MM.1S (cell line): ENCODE measurements around the gene HPCA.

Experiments used
- DNase-seq: peaks from one replicate; pipeline ENCODE4 v3.0.0-alpha.2; 2015
- H2AFZ ChIP-seq: fragments of 300-600 bp; sonication (generic); 2 replicates; pipeline ENCODE4 v1.6.0; 2016; ENCODE audit warnings: antibody characterized with exemption, low read length
- H3F3A ChIP-seq: fragments of 300-600 bp; sonication (generic); 2 replicates; pipeline ENCODE4 v1.6.1; 2016; ENCODE audit warnings: mild to moderate bottlenecking, antibody characterized with exemption, low read length, moderate library complexity, mixed read lengths; ENCODE audit not compliant: insufficient read depth
- H3K27ac ChIP-seq: fragments of 300-600 bp; sonication (generic); 2 replicates; pipeline ENCODE4 v1.5.1; 2016; ENCODE audit warnings: mild to moderate bottlenecking, low read length
- H3K27me3 ChIP-seq: fragments of 300-600 bp; sonication (generic); replicated peaks from 2 replicates; pipeline ENCODE4 v1.6.0; 2016; ENCODE audit warnings: low read length; ENCODE audit not compliant: insufficient read depth
- H3K36me3 ChIP-seq: fragments of 300-600 bp; sonication (generic); replicated peaks from 2 replicates; pipeline ENCODE4 v1.6.1; 2016; ENCODE audit warnings: mild to moderate bottlenecking, low read length, mixed read lengths; ENCODE audit not compliant: insufficient read depth
- H3K4me1 ChIP-seq: fragments of 300-600 bp; sonication (generic); 2 replicates; pipeline ENCODE4 v1.6.1; 2016; ENCODE audit warnings: low read length, mixed read lengths
- H3K4me2 ChIP-seq: fragments of 300-600 bp; sonication (generic); 2 replicates; pipeline ENCODE4 v1.6.0; 2016; ENCODE audit warnings: low read depth, low read length
- H3K4me3 ChIP-seq: fragments of 300-600 bp; sonication (generic); 2 replicates; pipeline ENCODE4 v1.5.1; 2016; ENCODE audit warnings: low read length, mixed read lengths
- H3K79me2 ChIP-seq: fragments of 300-600 bp; sonication (generic); 2 replicates; pipeline ENCODE4 v1.6.1; 2016; ENCODE audit warnings: mixed run types, low read length, mixed read lengths
- H3K9ac ChIP-seq: fragments of 300-600 bp; sonication (generic); 2 replicates; pipeline ENCODE4 v1.6.1; 2016; ENCODE audit warnings: low read length, mixed read lengths
- H3K9me2 ChIP-seq: fragments of 300-600 bp; sonication (generic); replicated peaks from 2 replicates; pipeline ENCODE4 v1.6.1; 2016; ENCODE audit warnings: mild to moderate bottlenecking, low read length, mixed read lengths; ENCODE audit not compliant: insufficient read depth
- H3K9me3 ChIP-seq: fragments of 300-600 bp; sonication (generic); replicated peaks from 2 replicates; pipeline ENCODE4 v1.6.1; 2016; ENCODE audit warnings: mild to moderate bottlenecking, low read length, mixed read lengths; ENCODE audit not compliant: insufficient read depth
- H4K20me1 ChIP-seq: fragments of 300-600 bp; sonication (generic); 2 replicates; pipeline ENCODE4 v1.6.1; 2016; ENCODE audit warnings: mild to moderate bottlenecking, low read length, moderate library complexity, mixed read lengths; ENCODE audit not compliant: insufficient read depth
- CTCF ChIP-seq: fragments of 300-600 bp; sonication (generic); IDR thresholded peaks from 2 replicates; pipeline ENCODE4 v1.5.1; 2016; ENCODE audit warnings: antibody characterized with exemption, low read length, mixed read lengths
- EZH2 ChIP-seq: fragments of 300-600 bp; sonication (generic); optimal IDR thresholded peaks from 2 replicates; pipeline ENCODE3; 2017; ENCODE audit warnings: low read depth, mild to moderate bottlenecking, antibody characterized with exemption, low read length, mixed read lengths
- EZH2phosphoT487 ChIP-seq: fragments of 300-600 bp; sonication (generic); IDR thresholded peaks from 2 replicates; pipeline ENCODE4 v1.6.1; 2018; ENCODE audit warnings: antibody characterized with exemption, low read length

Gene HPCA

GRCh38 chr1:32864375-32865019 lies 21.8 kb upstream of the HPCA start:
- H3K27me3 ChIP-seq = no peaks in the 10 kb centered on the region; the same call in 1 of the 2 replicates
- H3K4me1 ChIP-seq = no peaks in the 10 kb centered on the region
- no peaks in the 10 kb centered on the region; the same call in 1 of the 2 replicates for H3F3A ChIP-seq
- no peak overlapping the region for H3K4me2 ChIP-seq
- H4K20me1 ChIP-seq = no peaks in the 10 kb centered on the region
- no peaks in the 10 kb centered on the region for H3K9me2 ChIP-seq
- no peaks in the 10 kb centered on the region for H3K36me3 ChIP-seq
- no peaks in the 10 kb centered on the region for H3K9me3 ChIP-seq
- no peak for DNase-seq
- no peak overlapping the region for H3K4me3 ChIP-seq
- no peak overlapping the region for H3K27ac ChIP-seq
- no peak overlapping the region for H2AFZ ChIP-seq
- TF ChIP-seq EZH2phosphoT487 = no peak
- no peak for TF ChIP-seq CTCF
- TF ChIP-seq EZH2 = no peak
- no peak overlapping the region for H3K9ac ChIP-seq
- H3K79me2 ChIP-seq = no peaks in the 10 kb centered on the region

- Histone ChIP-seq H3K4me2 (no peak overlapping the region), H3K9me2 (no peaks in the 10 kb centered on the region), H2AFZ (no peak overlapping the region), H3K9ac (no peak overlapping the region), H3K4me1 (no peaks in the 10 kb centered on the region), H3K27me3 (peaks cover 7% of the 10 kb centered on the region), H3K9me3 (no peaks in the 10 kb centered on the region), H3K79me2 (no peaks in the 10 kb centered on the region), H3K4me3 (no peak overlapping the region), H4K20me1 (no peaks in the 10 kb centered on the region), H3K27ac (no peak overlapping the region), H3K36me3 (no peaks in the 10 kb centered on the region), H3F3A (no peaks in the 10 kb centered on the region; the same call in 1 of the 2 replicates)
- DNase-seq = no peak
- TF ChIP-seq EZH2phosphoT487 = no peak
- no peak for TF ChIP-seq EZH2
- TF ChIP-seq CTCF = no peak
Measured at GRCh38 chr1:32865639-32866405, 20.5 kb upstream of the HPCA start.

GRCh38 chr1:32867151-32867550 lies 19.1 kb upstream of the HPCA start:
- Histone ChIP-seq H4K20me1 (no peaks in the 10 kb centered on the region), H3K9me2 (no peaks in the 10 kb centered on the region), H2AFZ (no peak overlapping the region), H3K27ac (no peak overlapping the region), H3K27me3 (peaks cover 20% of the 10 kb centered on the region), H3K36me3 (no peaks in the 10 kb centered on the region), H3K9ac (no peak overlapping the region), H3K4me2 (no peak overlapping the region), H3K4me3 (no peak overlapping the region), H3K79me2 (no peaks in the 10 kb centered on the region), H3K9me3 (no peaks in the 10 kb centered on the region), H3F3A (no peaks in the 10 kb centered on the region; the same call in 1 of the 2 replicates), H3K4me1 (no peaks in the 10 kb centered on the region)
- DNase-seq = no peak
- no peak for TF ChIP-seq EZH2phosphoT487
- no peak for TF ChIP-seq CTCF
- TF ChIP-seq EZH2 = no peak
